Thyroid gland (tissue), 4 donors: ENCODE measurements around the gene KCNQ1.

Source experiments
- CTCF ChIP-seq, 6 experiments: fragments of 200-600 bp in 3 of 6; fragments of 450-650 bp in 3 of 6; sonication (generic) in 3 of 6; IDR thresholded peaks; one replicate each; pipeline ENCODE4 v1.5.1; 2016 to 2019; ENCODE audit warnings: antibody characterized with exemption in 6 of 6, mild to moderate bottlenecking in 2 of 6, inconsistent platforms in 1 of 6, moderate library complexity in 1 of 6
- POLR2A ChIP-seq, 2 donors: fragments of 450-650 bp; IDR thresholded peaks; one replicate each; pipeline ENCODE4 v1.6.1; 2017; ENCODE audit warnings: antibody characterized with exemption in 2 of 2, mild to moderate bottlenecking in 2 of 2, moderate library complexity in 1 of 2

- no peak for TF ChIP-seq CTCF (IDR thresholded peaks at IDR 0.05)
- TF ChIP-seq POLR2A (IDR thresholded peaks at IDR 0.05) = no peak
Observed at GRCh38 chr11:2482204-2482603, 37.4 kb downstream of the KCNQ1 start.
